DOHH2 (cell line): ENCODE data around the gene EPHB4.

Source experiments
- EZH2phosphoT487 ChIP-seq: fragments of 200-600 bp; sonication (generic); IDR thresholded peaks from 2 replicates; pipeline ENCODE4 v1.6.1; 2017; ENCODE audit warnings: borderline replicate concordance, mild to moderate bottlenecking, antibody characterized with exemption, low read length, moderate library complexity, mixed read lengths
- TF ChIP-seq, protein P1 (sequence below): fragments of 200-600 bp; sonication (generic); IDR thresholded peaks from one replicate; pipeline ENCODE4 v1.5.1; 2014; ENCODE audit warnings: antibody characterized with exemption, mild to moderate bottlenecking, low read depth, low read length; ENCODE audit not compliant: poor library complexity, severe bottlenecking

DNA sequence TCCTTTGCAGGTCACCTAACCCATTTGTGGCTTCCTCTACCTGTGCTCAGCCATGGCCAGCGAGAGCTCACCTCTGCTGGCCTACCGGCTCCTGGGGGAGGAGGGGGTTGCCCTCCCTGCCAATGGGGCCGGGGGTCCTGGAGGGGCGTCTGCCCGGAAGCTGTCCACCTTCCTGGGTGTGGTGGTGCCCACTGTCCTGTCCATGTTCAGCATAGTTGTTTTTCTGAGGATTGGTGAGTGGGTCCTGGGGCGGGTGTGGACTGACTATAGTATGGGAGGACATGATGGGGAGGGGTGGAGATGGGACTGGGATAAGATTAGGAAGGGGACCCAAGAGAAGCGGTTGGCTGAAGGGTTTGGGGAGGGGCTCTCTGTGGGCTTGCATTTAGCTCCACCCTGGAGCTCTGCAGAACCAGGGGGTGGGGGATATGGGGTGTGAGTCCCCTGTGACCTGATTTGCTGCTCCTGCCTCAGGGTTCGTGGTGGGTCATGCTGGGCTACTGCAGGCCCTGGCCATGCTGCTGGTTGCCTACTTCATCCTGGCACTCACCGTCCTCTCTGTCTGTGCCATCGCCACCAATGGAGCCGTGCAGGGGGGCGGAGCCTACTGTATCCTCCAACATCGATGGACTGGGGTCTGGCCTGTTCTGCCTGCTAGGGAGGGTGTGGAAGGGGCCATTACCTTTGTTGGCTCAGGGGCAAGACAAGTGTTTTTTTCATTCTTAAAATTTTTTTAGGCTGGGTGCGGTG is 27.0 kb upstream of the EPHB4 start:
- TF ChIP-seq, protein P1, sequence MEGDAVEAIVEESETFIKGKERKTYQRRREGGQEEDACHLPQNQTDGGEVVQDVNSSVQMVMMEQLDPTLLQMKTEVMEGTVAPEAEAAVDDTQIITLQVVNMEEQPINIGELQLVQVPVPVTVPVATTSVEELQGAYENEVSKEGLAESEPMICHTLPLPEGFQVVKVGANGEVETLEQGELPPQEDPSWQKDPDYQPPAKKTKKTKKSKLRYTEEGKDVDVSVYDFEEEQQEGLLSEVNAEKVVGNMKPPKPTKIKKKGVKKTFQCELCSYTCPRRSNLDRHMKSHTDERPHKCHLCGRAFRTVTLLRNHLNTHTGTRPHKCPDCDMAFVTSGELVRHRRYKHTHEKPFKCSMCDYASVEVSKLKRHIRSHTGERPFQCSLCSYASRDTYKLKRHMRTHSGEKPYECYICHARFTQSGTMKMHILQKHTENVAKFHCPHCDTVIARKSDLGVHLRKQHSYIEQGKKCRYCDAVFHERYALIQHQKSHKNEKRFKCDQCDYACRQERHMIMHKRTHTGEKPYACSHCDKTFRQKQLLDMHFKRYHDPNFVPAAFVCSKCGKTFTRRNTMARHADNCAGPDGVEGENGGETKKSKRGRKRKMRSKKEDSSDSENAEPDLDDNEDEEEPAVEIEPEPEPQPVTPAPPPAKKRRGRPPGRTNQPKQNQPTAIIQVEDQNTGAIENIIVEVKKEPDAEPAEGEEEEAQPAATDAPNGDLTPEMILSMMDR: no peak
- no peak for TF ChIP-seq EZH2phosphoT487
